Measurements from ENCODE around the gene ENTPD3.
"Not testable (repeated sequence)": the region's sequence is repeated elsewhere in the genome, so short reads cannot be mapped to it uniquely, and the experiment has no call there.

The ENTPD3 gene

DNA sequence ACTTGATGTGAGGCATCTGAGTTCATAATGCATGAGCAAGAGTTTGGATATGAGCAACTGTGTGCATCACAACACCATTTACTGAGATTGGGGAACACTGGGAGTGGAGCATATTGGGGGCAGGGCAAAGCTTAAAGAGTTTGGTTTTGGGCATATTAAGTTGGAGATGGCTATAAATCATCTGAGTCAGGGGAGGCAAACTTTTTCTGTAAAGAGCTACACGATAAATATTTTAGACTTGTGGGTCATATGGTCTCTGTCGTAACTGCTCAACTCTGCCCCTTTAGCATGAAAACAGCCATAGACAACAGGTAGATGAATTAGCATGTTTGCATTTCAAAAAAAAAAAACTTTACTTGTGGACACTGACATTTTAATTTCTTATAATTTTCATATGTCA, 20.0 kb downstream of the ENTPD3 start:
- DNase-seq: no peak

DNA sequence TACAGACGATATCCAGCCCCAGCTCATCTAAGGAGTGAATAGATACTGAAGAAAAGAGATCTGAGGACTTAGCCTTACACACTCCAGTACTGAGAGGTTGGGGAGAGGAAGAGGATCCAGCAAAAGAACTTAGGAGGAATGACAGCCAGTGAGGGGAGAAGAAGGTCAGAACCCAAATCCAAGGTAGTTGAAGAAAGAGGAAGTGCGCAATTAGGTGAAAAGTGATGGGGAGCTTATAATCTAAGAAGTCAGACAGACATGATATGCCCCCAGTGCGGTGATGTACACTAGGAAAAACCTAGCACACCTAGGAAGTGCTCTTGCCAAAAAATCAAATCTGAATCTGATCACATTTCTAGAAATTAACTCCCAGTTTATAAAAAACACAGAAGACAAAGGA, 20.6 kb downstream of the ENTPD3 start:
- DNase-seq: no peak

DNA sequence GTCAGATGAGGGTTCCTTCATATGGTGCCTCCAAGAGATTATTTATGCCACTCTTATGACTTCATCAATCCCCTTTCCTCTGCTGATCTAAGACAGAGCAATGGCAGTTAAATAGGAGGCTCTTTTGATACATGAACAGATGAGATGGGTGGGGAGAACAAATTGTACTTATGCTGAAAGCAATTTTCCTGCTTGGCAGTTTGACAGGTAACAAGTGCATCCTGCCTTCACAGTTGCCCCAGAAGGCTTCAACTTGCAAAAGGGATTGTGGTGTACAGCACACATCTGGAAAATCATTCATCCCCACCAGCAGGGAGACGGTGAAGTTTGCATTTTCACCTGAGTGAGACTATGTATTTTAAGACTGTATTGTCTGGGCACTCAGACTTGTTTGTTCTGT, 27.3 kb downstream of the ENTPD3 start:
- DNase-seq: peak; percentile 15

DNA sequence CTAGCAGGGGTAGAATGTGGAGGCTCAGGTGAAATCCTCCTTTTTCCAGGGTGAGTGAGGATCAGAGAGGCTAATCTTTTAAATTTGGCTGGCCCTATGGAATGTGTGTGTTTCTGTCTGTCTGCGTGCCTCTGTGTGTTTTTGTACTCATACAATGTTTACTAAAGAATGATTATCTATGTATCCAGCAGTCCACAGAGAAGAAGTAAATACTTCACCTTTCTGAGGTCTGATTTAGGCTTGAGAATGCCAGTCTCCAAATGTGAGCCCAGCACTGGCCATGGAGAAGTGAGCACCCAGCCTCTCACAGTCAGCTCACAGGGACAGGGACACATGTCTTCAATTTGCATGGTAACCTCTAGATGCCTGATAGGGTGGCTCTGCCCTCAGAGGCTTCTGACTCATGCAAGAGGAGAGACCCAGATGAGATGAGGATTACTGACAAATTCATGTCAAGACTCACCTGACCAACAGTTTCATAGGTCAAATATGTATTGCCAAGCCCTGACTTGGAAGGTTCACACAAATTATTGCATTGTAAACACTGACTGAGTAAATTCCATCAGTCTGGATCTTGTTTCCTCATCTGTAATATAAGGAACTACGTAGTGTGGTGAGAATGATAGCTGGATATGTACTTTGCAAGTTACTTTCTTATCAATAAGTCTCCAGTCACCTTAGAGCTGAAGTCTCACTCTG, 31.0 kb downstream of the ENTPD3 start:
- DNase-seq: no peak

DNA sequence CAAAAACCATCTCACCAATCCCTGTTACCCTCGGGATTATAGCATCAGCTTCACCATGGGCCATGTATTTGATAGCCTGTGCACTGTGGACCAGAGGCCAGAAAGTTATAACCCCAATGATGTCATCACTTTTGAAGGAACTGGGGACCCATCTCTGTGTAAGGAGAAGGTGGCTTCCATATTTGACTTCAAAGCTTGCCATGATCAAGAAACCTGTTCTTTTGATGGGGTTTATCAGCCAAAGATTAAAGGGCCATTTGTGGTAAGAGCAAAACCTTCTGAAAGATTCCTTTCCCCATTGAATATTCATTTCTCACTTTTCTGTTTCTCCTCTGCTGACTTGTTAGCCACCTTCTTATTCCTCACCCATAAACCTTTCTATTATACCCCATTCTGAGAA, 35.9 kb downstream of the ENTPD3 start:
- no peak for DNase-seq

DNA sequence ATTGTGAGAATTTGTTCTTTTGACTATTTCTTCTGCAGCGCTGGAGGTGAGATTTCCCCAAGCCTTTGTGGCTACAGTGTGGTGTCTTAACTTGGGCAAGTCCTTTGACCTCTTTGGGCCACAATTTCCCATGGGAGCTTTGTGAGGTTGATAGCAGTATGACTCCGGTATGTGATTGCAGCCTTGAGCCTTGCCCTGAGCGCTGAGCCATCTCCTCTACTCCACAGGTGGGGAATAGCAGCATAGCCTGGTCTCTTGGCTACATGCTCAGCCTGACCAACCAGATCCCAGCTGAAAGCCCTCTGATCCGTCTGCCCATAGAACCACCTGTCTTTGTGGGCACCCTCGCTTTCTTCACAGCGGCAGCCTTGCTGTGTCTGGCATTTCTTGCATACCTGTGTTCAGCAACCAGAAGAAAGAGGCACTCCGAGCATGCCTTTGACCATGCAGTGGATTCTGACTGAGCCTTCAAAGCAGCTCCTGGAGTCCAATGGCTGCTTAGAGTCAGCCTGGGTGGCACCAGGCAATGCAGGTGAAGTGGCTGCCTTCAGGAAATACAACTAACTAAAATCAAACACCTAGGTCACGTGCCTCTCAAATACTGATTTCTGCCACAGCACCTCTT, 40.2 kb downstream of the ENTPD3 start:
- no peak for DNase-seq

DNA sequence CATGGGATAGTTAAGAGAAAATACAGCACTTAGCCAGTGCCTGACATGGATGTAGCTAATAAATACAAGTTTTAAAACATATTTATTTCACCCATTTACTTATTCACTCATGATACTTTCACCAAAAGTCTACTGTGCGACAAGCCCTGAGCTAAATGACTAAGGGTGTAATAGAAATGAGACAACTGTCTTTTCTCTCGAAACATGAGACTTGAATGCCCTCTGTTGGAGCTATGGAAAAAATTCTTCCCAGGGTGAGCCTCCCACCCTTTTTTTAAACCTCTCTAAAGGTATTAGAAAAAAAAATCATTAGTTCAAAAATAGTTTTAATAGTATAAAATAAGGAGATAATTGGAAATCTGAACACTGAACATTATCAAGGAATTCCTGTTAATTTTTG, 45.8 kb downstream of the ENTPD3 start:
- peak; percentile 1 for DNase-seq

DNA sequence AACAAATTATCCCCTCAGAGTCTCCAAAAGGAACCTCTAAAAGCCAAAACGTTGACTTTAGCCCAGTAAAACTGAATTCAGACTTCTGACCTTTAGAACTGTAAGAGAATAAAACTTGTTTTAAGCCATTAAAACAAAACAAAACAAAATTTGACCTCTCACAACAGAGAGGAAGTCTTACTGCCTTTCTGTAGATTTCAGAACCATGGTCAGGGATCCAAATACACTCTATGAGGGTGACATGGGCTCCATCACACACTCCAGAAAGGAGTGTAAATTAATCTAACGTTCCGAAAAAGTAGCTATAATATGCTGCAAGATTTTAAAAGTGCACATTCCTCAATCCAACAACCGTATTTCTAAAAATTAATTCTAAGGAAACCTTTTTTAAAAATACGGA, 50.9 kb downstream of the ENTPD3 start:
- no peak for DNase-seq

DNA sequence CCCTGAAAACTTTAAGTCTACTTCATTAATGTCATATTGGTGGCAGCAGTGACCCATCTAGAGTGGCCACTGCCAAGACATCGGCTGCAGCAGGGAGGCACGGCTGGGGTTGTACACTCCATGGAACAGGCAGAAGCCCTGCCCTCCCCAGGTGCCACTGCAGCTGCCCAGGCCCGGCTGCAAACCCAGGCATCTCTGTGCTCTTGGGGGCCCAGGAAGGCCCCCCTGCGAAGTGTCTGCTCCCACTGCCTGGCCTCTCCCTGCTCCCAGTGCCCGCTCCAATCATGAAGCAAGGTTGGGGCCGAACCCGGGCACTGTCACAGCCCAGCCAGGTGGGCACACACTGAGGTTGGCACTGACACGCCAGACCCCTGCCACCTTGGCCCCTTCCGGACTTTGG, 58.1 kb downstream of the ENTPD3 start:
- DNase-seq: no peak

DNA sequence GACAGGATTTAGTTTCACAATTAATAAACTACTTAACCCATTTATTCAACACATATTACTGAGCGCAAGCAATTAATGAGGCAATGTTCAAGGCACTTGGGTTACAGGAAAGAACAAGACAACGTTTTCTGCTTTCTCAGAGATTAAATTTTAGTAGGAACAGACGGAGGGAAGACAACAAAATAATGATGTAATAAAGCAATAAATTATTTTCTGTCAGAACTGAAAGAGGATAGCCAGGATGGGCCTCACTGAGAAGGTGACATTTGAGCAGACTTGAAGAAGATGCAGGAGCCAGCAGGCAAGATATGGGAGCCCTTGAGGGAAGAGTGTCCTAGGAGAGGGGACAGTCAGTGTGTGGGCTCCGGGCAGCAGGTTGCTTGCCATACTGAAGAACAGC, 58.9 kb downstream of the ENTPD3 start:
- no peak for DNase-seq

DNA sequence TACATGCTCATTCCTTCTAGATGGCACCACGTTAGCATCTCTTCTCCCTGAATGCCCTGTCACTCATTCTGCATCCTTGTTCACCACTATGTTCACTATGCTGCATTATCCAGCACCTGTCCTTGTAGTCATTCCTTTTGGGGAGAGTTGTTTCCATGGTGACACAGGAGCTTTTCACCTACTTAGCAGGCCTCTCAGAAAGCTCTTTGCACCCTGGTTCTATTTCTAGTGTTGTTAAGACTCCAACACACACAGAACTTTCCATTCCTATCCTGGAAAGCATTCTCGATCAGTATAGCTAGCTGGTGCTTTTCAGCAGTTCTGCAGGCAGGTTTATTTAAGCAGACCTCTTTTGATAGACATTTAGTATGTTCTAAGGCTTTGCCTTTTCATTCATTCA, 63.5 kb downstream of the ENTPD3 start:
- DNase-seq: no peak

DNA sequence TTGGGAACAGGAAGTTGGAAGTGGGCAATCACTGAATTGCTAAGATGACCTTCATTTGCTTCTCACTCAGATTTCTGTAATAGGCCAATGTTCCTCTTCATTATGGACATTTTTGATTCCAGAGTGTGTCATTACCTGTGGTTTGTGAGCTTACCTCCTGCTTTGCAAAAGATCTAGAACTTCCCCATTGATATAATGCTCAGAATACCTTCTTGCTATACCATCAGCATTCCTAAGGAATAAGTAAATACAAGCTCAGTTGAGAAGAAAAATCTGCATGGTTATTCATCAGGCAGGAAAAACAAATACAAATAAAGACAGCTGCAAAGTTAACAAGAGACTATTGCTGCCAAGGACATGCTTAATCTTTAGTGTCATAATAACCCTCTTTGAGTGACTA, 64.6 kb downstream of the ENTPD3 start:
- DNase-seq: no peak

DNA sequence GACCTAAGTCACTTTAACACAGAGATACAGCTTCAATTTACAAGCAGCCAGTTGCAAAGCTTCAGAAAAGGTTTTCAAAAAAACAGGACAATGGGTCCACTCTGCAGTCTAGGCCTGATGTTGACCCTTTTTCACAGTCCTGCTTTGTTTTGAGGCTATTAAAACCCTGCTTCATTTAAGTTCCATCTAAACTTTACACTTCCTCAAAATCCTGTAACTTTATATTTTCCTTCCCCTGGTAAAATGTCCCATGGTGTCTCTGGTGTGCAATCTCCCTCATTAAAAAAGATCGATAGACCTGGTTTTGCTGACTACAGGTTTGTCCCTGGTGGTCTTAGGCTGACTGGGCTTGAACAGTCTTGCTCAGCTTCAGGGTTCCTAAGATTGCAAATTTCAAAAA, 65.1 kb downstream of the ENTPD3 start:
- no peak for DNase-seq

DNA sequence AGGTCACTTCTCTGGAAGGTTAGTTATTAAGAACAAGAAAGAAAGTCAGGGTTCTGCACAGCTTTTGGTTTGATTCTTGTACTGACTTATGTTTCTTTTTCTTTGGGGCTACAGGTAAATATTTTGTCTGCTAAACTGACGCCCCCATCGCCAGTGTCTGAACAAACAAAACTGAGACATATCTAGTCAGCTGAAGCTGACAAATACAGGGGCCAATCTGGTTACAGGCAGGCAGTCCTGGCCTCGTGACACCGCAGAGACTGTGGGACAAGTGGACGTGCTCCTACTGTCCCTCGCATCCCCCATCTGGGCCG, 65.5 kb downstream of the ENTPD3 start:
- DNase-seq: no peak

DNA sequence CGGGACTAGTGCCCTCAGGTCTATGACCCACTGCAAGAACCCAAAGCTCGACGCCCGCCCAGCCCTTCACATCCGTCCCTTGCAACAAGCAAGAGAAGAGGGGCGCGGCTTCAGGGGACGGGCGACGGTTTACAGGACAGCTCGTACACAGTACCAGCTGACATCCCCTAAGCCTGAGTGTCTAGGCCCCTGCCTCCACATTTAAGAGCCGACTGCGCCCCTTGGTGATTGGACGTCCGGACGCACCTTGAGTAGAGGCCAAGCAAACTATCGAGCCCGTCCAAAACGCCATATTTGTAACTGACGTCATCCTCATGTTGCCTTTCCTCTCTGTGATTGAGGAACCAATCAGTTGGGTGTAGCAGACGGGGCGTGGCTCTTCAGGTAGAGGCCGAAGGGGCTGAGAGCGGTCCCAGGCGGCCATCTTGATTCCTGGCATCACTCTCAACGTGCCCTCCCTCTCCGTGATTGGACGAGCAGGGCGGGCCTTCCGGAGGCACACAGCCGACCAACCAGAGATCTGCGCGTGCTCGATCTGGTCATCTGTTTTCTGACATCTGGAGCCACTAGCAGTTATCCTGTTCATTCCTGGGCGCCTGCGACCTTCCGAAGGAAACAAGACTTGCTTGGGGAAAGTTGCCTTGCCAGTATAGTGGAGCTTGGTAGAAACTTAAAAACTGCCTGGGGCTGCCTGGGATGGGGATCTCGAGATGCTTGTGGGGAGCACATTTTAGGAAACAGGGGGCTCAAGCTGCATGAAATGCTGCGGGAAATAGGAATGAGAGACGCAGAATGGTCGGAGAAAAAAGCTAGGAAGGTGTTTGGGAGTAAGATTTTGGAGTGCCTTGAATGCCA, 66.1 kb downstream of the ENTPD3 start:
- DNase-seq: peak; percentile 98

DNA sequence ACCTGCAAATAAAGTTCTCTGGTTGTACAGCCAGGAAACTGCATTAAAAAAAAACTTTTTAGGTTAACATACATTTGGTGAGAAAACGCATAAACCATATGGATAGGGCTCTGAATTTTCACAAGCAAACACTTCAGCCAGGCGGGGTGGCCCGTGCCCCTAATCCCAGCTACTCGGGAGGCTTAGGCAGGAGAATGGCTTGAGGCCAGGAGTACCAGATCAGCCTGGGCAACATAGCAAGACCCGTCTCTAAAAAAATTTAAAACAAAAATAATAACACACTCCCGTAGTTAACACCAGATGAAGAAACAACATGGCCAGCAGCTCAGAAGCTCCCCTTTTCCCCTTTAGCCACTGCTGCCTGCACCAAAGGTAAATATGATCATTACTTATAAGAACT, 66.9 kb downstream of the ENTPD3 start:
- no peak for DNase-seq

DNA sequence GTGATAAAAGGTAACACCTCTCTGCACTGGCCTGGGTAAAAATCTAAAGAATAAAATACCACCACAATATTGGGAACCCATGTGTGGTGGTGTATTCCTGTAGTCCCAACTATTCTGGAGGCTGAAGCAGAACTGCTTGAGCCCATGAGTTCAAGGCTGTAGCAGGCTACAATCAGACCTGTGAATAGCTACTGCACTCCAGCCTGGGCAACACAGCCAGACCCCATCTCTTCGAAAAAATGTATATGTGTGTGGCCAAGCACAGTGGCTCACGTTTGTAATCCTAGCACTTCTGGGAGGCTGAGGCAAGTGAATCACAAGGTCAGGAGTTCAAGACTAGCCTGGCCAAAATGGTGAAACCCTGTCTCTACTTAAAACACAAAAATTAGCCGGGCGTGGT, 68.3 kb downstream of the ENTPD3 start:
- no peak for DNase-seq

DNA sequence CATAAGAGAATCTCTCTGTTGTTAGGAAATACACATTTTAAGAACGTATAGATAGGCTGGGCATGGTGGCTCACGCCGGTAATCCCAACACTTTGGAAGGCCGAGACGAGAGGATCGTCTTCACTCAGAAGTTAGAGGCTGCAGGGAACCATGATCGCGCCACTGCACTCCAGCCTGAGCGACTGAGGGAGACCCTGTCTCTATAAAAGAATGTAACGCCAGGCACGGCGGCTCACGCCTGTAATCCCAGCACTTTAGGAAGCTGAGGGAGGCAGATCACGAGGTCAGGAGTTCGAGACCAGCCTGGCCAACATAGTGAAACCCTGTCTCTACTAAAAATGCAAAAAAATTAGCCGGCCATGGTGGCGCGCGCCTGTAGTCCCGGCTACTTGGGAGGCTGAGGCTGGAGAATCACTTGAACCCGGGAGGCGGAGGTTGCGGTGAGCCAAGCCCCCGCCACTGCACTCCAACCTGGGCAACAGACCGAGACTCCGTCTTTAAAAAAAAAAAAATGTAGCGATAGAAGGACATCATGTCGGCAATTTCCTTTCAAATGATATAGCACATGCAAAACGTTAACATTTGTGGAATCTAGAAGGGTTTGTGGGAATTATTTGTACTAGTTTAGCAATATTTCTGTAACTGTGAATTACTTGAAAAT, 69.4 kb downstream of the ENTPD3 start:
- no peak for DNase-seq

DNA sequence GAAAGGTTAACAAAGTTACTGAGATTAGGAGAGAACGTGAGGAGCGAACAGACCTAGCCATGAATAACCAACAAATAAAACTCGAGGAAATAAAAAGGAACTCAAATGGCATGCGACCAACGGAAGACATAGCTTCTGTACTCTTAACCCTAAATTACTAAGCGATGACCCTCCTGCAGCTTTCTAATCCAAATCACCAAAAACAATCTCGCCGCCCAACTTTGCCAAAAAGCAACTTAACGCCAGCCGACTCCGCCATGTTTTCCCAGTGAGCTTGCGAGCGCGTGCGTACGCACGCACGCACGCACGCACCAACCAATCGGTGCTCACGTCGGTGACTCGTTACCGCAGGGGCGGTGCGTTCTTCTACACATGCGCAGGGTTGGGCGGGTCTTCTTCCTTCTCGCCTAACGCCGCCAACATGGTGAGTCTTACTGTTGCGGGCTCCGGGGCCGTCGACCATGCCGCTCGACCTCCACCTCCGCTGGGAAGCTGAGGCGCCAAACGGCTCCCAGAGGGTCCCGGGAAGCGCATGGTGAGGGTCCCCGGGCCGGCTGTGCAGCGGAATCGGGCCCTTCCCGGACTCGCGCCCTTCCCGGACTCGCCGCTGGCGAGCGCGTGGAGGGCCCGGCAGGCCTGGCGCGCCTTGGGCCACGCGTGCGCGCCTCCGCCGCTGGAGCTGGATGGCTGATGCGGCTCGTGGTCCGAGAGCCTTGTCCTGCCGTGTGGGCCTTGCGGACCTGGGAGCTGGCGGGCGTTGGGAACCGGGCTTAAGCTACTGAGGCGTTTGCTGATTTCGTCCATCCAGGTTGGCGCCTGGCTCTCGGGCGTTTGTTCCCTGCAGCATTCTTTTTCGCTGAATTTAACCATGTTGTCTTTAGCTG, 70.2 kb downstream of the ENTPD3 start, which contains the start of gene RPL14:
Gene RPL14, plus strand, starts transcription at position 400 of the 884 bp plus-strand sequence. Its CDS starts 133 bp downstream, at position 533.
- peak; percentile 93 for DNase-seq

DNA sequence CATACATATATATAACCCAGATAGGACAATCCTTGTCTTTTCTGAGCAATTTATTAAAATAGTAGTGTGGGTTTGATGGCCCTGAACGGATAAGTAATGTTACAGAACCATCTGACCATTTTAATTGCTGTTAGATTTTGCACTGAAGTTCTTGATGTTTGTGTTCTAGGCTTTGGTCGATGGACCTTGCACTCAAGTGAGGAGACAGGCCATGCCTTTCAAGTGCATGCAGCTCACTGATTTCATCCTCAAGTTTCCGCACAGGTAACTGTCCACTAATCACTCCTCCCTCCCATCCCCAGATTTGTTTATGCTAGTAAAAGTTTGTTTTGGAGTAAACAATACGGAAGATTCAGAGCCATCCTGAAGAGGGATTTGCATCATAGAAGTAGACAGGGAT, 71.5 kb downstream of the ENTPD3 start:
- DNase-seq: no peak

DNA sequence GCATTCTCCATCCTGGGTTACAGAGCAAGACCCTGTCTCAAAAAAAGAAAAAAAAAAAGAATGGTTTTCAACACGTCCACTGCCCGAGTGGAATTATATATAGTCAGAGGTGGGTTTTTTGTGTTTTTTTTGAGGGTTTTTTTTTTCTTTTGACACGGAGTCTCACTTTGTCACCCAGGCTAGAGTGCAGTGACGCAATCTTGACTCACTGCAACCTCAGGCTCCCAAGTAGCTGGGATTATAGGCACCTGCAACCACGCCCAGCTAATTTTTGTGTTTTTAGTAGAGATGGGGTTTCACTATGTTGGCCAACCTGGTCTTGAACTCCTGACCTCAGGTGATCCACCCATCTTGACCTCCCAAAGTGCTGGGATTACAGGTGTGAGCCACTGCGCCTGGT, 73.5 kb downstream of the ENTPD3 start:
- not testable (repeated sequence) for DNase-seq

DNA sequence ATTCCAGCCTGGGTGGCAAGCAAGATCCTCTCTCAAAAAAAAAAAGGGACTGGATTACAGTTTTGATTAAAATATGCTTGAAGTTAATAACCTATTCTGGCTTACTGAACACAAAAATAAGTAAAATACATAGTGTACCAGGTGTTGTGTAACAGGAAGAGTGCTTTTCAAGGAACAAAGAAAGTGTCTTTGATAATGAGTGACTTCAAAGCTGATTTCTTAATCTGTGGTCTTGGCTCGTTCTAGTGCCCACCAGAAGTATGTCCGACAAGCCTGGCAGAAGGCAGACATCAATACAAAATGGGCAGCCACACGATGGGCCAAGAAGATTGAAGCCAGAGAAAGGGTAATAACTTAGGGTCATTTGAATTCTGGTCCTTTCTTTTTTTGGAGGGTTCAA, 74.2 kb downstream of the ENTPD3 start:
- DNase-seq: no peak

DNA sequence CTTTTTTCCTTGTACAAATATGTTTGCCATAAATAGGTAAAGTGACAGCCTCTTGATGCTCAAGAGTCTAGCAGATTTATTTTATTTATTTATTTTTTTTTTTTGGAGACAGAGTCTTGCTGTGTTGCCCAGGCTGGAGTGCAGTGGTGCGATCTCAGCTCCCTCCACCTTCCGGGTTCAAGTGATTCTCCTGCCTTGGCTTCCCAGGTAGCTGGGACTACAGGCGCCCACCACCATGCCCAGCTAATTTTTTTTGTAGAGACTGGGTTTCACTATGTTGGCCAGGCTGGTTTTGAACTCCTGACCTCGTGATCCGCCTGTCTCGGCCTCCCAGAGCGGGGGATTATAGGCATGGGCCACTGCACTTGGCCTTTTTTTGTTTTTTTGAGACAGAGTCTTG, 75.9 kb downstream of the ENTPD3 start:
- not testable (repeated sequence) for DNase-seq
